Type B pancreatic cell (in vitro differentiated cells): ENCODE data around the gene GCNT3. TPM values are rescaled to one million over a fixed set of nuclear protein-coding genes. Genes with fewer than 3 reads are reported as not detected.

Source experiments
- DNase-seq: peaks from one replicate; pipeline ENCODE4 v3.0.0; 2021; ENCODE audit warnings: mixed read lengths; ENCODE audit not compliant: unreplicated experiment; ENCODE audit errors: extremely low spot score
- H3K27ac Mint-ChIP-seq: 2 replicates; pipeline ENCODE4 v1.8.0; 2021; ENCODE audit warnings: mild to moderate bottlenecking, mixed read lengths
- H3K27me3 Mint-ChIP-seq: 2 replicates; pipeline ENCODE4 v1.8.0; 2021; ENCODE audit warnings: mixed read lengths
- H3K36me3 Mint-ChIP-seq: 2 replicates; pipeline ENCODE4 v1.8.0; 2021; ENCODE audit warnings: mixed read lengths
- H3K4me1 Mint-ChIP-seq: one replicate; pipeline ENCODE4 v1.8.0; 2021; ENCODE audit warnings: mixed read lengths; ENCODE audit not compliant: unreplicated experiment
- H3K4me3 Mint-ChIP-seq: 2 replicates; pipeline ENCODE4 v1.8.0; 2021; ENCODE audit warnings: mild to moderate bottlenecking, mixed read lengths
- H3K9me3 Mint-ChIP-seq: 2 replicates; pipeline ENCODE4 v1.8.0; 2021; ENCODE audit warnings: mixed read lengths
- CTCF ChIP-seq: fragments of 200-600 bp; sonication (generic); conservative IDR thresholded peaks from 2 replicates; pipeline ENCODE4 v1.5.0; 2021; ENCODE audit warnings: antibody characterized with exemption, mild to moderate bottlenecking
- total RNA-seq: library from RNA; stranded (reverse); gene quantifications from 2 replicates; pipeline ENCODE4 v1.2.1, GENCODE V29; 2021; ENCODE audit warnings: low replicate concordance

The GCNT3 gene
- total RNA-seq, 1 donor from 2014 or later: 19.6 TPM

GRCh38 chr15:59570315-59570714, 41.3 kb upstream of the GCNT3 start:
- H3K27ac Mint-ChIP-seq: peak overlapping the region; percentile 97
- H3K27me3 Mint-ChIP-seq: no peaks in the 10 kb centered on the region
- DNase-seq: no peak
- H3K9me3 Mint-ChIP-seq: peaks cover 7% of the 10 kb centered on the region
- TF ChIP-seq CTCF: no peak
- peaks cover 12% of the 10 kb centered on the region for H3K4me1 Mint-ChIP-seq
- H3K36me3 Mint-ChIP-seq: peaks cover 7% of the 10 kb centered on the region
- peak overlapping the region; percentile 26 for H3K4me3 Mint-ChIP-seq

GRCh38 chr15:59571606-59572005, 40.0 kb upstream of the GCNT3 start:
- no peak overlapping the region for H3K27ac Mint-ChIP-seq
- DNase-seq: no peak
- no peak for TF ChIP-seq CTCF
- no peaks in the 10 kb centered on the region for H3K27me3 Mint-ChIP-seq
- H3K9me3 Mint-ChIP-seq: peaks cover 7% of the 10 kb centered on the region
- H3K4me3 Mint-ChIP-seq: no peak overlapping the region
- peaks cover 7% of the 10 kb centered on the region for H3K36me3 Mint-ChIP-seq
- peaks cover 12% of the 10 kb centered on the region for H3K4me1 Mint-ChIP-seq

- H3K4me3 Mint-ChIP-seq: no peak overlapping the region
- H3K36me3 Mint-ChIP-seq: no peaks in the 10 kb centered on the region
- no peaks in the 10 kb centered on the region for H3K27me3 Mint-ChIP-seq
- no peak overlapping the region for H3K27ac Mint-ChIP-seq
- no peaks in the 10 kb centered on the region for H3K9me3 Mint-ChIP-seq
- no peaks in the 10 kb centered on the region for H3K4me1 Mint-ChIP-seq
- TF ChIP-seq CTCF: no peak
- no peak for DNase-seq
Observed at GRCh38 chr15:59583088-59583487, 28.5 kb upstream of the GCNT3 start.

GRCh38 chr15:59587085-59587826, 24.3 kb upstream of the GCNT3 start:
- peak overlapping the region; percentile 58 for H3K27ac Mint-ChIP-seq
- H3K4me1 Mint-ChIP-seq: peaks cover 4% of the 10 kb centered on the region
- no peak for DNase-seq
- no peaks in the 10 kb centered on the region for H3K27me3 Mint-ChIP-seq
- no peak for TF ChIP-seq CTCF
- no peak overlapping the region for H3K4me3 Mint-ChIP-seq
- no peaks in the 10 kb centered on the region for H3K36me3 Mint-ChIP-seq
- H3K9me3 Mint-ChIP-seq: no peaks in the 10 kb centered on the region

GRCh38 chr15:59590027-59590426, 21.6 kb upstream of the GCNT3 start:
- no peaks in the 10 kb centered on the region for H3K27me3 Mint-ChIP-seq
- H3K36me3 Mint-ChIP-seq: no peaks in the 10 kb centered on the region
- H3K4me1 Mint-ChIP-seq: peaks cover 14% of the 10 kb centered on the region
- H3K9me3 Mint-ChIP-seq: no peaks in the 10 kb centered on the region
- TF ChIP-seq CTCF: no peak
- no peak overlapping the region for H3K27ac Mint-ChIP-seq
- H3K4me3 Mint-ChIP-seq: no peak overlapping the region
- DNase-seq: no peak
